Stimulated activated CD4-positive, alpha-beta T cell treated with anti-CD3 and anti-CD28 coated beads, Interleukin-2, amount 100 ng/mL, for 24 hours (primary cell): ENCODE data around the gene TMEM179B.

Source experiments
- DNase-seq, 2 donors: peaks; one replicate each; pipeline ENCODE4 v3.0.0-alpha.2; 2020

The TMEM179B gene

GRCh38 chr11:62835336-62835735, 48.1 kb downstream of the TMEM179B start:
- DNase-seq, result no peak

- DNase-seq, result peak; percentile 87 to 93
Observed at GRCh38 chr11:62839050-62839945, 52.1 kb downstream of the TMEM179B start, which contains the start of gene WDR74. Gene WDR74 (minus strand): TSS chr11:62839590. CDS start chr11:62839570, 20 bp downstream.
